Measurements from ENCODE around the gene KLK3.
A peak's percentile ranks its signal among the peaks of the same experiment; 100 is the strongest.

Gene KLK3

DNA sequence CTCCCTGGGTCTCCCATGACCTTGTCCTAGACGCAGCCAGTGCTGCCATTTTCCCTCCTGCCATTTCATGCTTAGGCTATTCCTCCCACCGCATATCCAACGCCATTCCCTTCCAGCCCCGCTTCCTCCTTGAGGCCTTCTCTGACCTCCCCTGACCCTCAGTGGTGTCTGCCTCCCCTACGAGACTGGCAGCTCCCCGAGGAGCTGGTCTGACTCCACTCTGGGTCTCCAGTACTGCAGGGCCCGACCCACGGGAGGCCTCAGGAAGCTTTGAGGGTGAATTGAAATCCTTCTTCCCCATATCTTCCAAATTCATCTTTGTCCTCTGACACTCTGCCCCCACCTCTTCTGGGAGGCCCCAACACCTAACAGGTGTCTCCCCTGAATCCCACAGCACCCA, 22.0 kb upstream of the KLK3 start:
- no peak for DNase-seq

DNA sequence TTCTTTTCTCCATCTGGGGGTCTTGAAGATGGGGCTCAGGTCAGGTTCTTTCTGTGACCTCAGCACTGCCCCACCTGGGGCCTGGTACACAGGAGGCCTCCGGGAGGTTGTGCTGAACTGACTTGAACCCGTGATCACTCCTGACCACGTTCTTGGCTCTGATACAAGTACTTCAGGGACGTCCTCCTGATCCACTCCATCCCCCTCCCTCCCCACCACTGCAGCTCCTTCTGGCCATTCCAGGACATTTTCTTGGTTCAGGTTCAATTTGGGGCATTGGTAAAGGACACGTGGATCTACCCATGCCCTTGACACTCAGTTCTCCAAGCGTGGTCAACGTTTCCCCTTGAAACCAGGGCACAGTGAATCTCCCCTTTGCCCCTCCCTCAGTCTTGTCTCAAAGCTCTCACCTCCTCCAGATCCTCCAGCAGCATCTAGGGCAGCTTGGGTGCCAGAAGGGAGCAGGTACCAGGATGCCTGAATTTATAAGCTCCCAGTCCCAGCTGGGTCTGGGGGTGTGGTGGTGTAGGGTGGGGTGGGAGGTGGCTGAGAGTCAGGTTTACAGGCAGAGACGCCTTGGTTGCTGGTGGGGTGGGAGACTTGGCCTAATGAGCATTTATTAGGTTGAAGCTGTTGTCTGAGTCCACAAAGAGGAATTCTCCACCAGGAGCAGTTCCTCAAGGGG, 21.5 kb upstream of the KLK3 start, which contains the start of gene KLK15:
TSS of gene KLK15 (minus strand) at position 458 of the 685 bp plus-strand sequence. CDS start 2,082 bp downstream, outside the sequence.
- DNase-seq, result no peak

DNA sequence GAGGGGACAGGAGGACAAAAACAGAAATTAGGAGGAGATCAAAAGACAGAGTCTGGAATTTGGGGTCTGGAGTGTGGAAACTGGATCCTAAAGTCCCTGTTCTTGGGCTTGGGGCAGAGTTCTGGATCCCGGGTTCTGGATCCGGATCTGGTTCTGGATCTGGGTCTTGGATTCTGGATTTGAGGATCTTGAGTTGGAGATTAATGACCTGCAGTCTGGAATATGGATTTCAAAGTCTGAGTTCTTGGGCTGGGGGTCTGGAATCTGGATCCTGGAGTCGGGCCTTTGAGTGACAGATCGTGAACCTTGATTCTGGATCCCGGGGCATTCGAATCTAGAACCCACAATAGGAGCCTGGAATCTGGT, 20.9 kb upstream of the KLK3 start:
- no peak for DNase-seq

DNA sequence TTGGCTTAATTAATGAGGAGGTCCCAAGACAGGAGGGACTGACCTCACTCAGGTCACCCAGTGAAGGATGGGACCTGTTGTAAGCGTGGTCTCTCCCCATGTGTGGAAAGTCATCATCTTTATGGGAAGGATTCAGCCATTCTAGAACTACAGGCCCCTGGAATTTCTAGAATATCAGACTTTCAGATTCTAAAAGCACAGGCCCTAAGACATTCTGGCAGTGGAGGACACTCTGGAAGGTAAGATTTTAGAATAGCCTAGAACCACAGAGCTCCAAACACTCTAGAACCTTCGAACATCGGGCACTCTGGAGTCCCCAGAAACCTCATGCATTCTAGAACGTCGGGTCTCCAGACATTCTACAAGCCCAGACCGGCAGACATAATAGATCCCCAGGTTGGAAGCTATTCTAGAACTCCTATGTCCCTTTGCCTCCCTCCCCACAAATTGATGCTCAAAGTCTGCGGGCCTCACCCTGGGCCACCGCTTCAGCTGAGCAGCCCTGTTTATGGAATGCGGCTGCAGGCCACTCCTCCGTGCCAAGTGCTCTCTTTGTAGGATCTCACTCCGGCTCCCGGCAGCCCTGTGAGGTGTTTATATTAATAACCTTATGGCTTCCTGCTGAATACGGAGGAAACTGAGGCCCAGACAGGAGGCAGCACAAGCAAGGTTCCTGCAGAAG, 19.5 kb upstream of the KLK3 start:
- DNase-seq, result no peak

DNA sequence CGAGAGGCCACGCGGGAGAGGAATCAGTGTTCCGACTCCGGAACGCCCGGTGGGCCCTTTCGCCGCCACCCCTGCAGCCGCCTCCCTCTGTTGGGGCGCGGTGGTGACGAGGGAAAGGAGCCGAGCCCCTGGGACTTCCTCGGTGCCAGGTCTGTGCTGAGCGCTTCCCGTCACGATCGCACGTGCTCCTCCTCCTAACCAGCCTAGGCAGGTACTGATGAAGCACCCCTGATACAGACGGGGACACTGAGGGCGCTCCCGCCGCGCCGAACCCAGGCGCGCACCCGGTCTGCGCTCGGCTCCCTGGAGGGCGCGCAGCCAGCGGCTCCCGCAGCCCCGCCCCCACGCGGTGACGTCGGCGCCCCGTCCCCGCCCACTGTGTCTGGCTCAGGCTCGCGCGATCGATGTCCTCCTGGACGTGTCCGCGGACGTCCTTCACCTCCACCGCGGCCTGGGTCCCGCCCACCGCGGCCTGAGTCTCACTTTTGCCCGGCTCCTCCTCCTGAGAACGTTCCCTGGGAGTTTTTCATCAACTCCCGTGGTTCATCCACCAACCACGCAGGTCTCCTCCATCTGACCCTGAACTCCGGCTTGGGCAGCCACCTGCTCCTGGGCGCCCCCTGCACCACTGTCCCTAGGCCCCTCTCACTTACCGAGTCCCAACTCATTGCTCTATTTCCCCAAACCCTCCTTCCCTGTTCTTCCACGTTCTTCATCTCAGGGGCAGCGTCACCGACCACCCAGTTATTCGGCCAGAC, 18.8 kb upstream of the KLK3 start:
- peak; percentile 77 for DNase-seq

DNA sequence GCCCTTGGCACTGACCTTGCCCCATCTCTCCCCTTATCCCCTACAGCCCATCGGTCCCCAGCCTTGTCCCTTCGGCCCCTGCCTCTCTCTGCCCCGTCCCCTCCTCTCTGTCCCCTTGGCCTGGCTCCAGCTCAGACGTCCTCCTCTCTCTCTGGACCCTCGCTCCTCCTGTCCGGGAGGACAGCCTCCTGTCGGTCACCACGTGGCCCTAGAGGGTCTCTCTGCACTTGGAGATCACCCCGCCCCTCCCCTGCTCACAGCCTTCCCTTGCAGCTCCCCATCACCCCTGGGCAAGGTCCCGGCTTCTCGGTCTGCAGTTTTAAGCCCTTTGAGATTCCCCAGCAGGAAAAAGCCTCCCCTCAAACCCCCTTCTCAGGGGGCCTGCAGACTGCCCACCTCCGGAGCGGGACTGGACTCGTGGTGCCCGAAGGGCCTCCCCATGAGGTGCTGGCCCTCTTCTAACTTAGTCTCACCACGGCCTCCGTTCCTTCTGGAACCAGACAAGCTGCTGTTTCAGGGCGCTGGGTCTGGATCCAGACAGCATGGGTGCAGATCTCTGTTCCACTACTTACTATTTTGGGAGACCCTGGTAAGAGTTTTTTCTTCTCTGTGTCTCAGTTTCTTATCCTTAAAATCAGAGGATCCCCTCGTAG, 18.0 kb upstream of the KLK3 start:
- no peak for DNase-seq

DNA sequence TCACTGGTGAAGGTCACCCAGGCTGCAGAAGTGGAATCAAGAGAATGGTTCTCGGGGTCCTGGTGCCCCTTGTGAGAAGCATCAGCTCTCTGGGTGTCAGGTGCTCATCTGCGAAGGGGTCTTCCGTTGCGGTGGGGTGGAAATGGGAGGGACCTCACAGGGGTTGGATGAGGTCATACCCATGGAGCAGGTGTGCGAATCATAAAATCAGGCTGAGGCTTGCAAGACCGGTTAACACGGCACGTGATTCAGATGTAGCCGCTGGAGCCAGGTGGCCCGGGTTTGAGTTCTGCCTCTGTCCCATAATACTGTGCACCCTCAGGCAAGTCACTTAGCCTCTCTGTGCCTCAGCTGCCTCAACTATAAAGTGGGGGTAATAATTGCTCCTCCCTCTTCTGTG, 17.4 kb upstream of the KLK3 start:
- DNase-seq, result no peak

DNA sequence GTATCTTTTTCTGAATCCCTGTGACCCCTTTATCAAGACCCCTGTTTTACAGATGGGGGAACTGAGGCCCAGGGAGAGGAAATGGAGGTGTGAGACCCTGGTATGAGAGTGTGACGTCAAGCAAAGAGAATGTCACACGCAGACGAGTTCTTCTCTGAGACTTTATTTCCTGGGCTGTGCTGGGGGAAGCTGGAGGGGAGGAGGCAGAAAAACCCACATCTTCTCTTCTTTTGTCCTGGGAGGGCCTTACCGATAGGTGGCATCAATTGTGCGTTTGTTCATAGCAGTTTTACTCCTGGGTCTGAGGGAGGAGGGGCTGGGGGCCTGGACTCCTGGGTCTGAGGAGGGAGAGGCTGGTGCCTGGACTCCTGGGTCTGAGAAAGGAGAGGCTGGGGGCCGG, 16.5 kb upstream of the KLK3 start:
- DNase-seq, result no peak

DNA sequence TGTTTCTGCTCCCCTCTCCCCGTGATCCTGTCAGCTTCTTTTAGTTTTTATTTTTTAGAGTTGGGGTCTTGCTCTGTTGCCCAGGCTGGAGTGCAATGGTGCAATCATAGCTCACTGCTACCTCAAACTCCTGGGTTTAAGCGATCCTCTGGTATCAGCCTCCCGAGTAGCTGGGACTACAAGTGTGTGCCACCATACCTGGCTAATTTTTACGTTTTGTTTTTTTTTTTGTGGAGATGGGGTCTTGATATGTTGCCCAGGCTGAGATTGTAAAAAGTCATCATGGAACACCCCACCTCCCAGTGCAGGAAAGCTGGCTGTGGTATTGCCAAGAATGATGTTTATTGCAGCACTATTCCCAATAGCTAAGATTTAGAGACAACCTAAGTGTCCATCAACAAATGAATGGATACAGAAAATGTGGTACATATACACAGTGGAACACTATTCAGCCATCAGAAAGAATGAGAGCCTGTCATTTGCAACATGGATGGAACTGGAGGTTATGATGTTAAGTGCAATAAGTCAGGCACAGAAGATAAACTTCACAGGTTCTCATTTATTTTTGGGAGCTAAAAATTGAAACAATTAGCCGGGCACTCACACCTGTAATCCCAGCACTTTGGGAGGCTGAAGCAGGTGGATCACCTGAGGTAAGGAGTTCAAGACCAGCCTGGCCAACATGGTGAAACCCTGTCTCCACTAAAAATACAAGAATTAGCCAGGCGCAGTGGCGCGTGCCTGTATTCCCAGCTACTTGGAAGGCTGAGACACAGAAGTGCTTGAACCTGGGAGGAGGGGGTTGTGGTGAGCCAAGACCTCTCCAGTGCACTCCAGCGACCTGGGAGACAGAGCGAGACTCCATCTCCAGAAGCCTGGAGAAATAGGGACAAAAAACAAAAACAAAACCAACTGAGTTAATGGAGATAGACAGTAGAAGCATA, 14.7 kb upstream of the KLK3 start:
- DNase-seq, result no peak

DNA sequence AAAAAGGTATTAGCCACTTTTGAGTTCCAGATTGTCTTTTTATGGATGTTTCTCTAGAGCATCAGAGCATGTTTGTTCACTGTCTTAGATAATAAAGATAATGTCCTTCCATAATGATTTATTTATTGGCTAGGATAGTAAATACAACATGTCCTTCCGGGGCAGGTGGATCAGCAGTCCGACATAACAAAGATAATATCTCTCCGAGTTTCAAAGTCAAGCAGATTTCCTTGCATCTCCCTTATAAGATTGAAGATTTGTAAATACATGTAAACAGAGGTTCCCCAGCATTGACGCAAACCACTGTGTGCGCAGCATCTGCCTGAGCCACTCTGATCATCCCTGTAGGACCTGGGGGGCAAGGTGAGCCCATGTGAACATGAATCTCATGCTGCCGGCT, 12.6 kb upstream of the KLK3 start:
- DNase-seq, result no peak

DNA sequence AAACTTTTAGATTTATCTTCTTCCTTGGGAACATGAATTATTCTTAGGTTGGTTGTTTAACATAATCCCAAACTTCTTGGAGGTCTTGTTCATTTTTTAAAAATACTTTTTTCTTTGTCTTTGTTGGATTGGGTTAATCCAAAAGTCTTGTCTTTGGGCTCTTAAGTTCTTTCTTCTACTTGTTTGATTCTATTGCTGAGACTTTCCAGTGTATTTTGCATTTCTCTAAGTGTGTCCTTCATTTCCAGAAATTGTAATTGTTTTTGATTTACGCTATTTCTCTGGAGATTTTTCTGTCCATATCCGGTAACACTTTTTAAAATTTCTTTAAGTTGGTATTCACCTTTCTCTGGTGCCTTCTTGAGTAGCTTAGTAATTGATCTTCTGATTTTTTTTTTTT, 11.5 kb upstream of the KLK3 start:
- no peak for DNase-seq

DNA sequence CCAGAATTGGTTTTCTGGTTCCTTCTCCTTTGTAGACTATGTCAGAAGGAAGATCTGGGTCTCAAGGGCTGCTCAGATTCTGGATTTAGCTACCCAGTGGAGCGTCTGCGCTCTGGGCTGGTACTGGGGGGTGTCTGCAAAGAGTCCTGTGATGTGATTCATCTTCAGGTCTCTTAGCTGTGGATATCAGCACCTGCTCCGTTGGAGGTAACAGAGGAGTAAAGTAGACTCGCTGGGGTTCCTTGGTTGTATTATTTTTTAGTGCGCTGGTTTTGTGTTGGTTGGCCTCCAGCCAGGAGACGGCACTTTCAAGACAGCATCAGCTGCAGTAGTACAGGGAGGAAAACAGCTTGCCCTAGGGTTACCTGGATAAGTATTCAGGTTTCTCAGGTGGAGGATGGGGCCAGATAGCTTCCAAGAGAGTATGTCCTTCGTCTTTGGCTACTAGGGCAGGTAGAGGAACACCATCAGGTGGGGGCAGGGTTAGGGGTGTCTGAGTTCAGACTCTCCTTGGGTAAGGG, 11.0 kb upstream of the KLK3 start:
- DNase-seq, result no peak

DNA sequence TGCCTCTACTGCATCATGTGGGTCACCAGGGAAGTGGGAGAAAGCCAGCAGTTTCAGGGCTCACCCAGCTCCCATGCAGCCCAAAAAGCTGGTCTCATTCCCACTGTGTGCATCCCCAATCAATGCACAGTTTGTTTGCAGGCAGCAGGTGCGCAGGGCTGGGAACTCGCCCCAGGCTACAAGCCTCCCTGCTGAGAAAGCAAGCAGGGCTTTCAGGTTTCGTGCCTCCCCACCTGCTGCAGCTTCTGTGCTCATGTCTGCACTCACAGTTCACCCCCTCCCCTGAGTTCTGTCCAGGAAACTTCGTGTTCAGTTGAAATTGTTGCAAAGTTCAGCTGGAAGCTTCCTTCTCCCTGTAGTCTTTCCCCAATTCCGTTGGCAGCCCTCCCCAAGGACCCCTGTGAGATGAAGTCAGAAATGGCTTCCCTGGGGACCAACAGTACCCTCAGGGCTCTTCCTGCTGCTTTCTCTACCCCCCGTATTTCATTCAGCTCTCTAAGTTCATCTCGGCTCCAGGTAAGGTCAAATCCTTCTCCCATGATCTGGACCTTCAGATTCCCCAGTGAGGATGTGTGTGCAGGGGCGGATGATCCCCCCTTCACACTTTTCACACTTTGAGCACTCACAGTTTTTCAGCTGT, 10.3 kb upstream of the KLK3 start:
- DNase-seq, result no peak

DNA sequence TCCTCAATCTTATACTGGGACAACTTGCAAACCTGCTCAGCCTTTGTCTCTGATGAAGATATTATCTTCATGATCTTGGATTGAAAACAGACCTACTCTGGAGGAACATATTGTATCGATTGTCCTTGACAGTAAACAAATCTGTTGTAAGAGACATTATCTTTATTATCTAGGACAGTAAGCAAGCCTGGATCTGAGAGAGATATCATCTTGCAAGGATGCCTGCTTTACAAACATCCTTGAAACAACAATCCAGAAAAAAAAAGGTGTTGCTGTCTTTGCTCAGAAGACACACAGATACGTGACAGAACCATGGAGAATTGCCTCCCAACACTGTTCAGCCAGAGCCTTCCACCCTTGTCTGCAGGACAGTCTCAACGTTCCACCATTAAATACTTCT, 4.0 kb upstream of the KLK3 start:
- no peak for DNase-seq

DNA sequence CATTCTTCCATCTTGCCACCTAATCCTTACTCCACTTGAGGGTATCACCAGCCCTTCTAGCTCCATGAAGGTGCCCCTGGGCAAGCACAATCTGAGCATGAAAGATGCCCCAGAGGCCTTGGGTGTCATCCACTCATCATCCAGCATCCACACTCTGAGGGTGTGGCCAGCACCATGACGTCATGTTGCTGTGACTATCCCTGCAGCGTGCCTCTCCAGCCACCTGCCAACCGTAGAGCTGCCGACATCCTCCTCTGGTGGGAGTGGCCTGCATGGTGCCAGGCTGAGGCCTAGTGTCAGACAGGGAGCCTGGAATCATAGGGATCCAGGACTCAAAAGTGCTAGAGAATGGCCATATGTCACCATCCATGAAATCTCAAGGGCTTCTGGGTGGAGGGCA, 3.1 kb upstream of the KLK3 start:
- no peak for DNase-seq

DNA sequence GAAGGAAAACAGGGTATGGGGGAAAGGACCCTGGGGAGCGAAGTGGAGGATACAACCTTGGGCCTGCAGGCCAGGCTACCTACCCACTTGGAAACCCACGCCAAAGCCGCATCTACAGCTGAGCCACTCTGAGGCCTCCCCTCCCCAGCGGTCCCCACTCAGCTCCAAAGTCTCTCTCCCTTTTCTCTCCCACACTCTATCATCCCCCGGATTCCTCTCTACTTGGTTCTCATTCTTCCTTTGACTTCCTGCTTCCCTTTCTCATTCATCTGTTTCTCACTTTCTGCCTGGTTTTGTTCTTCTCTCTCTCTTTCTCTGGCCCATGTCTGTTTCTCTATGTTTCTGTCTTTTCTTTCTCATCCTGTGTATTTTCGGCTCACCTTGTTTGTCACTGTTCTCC, 2.7 kb downstream of the KLK3 start:
- no peak for DNase-seq

DNA sequence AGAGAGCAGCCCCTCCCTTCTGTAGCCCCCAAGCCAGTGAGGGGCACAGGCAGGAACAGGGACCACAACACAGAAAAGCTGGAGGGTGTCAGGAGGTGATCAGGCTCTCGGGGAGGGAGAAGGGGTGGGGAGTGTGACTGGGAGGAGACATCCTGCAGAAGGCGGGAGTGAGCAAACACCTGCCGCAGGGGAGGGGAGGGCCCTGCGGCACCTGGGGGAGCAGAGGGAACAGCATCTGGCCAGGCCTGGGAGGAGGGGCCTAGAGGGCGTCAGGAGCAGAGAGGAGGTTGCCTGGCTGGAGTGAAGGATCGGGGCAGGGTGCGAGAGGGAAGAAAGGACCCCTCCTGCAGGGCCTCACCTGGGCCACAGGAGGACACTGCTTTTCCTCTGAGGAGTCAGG, 4.2 kb downstream of the KLK3 start:
- no peak for DNase-seq

DNA sequence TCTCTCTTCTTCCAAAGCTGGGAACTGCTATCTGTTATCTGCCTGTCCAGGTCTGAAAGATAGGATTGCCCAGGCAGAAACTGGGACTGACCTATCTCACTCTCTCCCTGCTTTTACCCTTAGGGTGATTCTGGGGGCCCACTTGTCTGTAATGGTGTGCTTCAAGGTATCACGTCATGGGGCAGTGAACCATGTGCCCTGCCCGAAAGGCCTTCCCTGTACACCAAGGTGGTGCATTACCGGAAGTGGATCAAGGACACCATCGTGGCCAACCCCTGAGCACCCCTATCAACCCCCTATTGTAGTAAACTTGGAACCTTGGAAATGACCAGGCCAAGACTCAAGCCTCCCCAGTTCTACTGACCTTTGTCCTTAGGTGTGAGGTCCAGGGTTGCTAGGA, 5.1 kb downstream of the KLK3 start:
- DNase-seq, result no peak

DNA sequence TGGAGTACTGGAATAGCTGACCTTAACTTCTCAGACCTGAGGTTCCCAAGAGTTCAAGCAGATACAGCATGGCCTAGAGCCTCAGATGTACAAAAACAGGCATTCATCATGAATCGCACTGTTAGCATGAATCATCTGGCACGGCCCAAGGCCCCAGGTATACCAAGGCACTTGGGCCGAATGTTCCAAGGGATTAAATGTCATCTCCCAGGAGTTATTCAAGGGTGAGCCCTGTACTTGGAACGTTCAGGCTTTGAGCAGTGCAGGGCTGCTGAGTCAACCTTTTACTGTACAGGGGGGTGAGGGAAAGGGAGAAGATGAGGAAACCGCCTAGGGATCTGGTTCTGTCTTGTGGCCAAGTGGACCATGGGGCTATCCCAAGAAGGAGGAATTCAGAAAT, 6.3 kb downstream of the KLK3 start:
- no peak for DNase-seq

DNA sequence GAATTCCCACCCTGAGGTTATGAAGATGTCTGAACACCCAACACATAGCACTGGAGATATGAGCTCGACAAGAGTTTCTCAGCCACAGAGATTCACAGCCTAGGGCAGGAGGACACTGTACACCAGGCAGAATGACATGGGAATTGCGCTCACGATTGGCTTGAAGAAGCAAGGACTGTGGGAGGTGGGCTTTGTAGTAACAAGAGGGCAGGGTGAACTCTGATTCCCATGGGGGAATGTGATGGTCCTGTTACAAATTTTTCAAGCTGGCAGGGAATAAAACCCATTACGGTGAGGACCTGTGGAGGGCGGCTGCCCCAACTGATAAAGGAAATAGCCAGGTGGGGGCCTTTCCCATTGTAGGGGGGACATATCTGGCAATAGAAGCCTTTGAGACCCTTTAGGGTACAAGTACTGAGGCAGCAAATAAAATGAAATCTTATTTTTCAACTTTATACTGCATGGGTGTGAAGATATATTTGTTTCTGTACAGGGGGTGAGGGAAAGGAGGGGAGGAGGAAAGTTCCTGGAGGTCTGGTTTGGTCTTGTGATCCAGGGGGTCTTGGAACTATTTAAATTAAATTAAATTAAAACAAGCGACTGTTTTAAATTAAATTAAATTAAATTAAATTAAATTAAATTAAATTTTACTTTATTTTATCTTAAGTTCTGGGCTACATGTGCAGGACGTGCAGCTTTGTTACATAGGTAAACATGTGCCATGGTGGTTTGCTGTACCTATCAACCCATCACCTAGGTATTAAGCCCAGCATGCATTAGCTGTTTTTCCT, 7.0 kb downstream of the KLK3 start:
- no peak for DNase-seq

DNA sequence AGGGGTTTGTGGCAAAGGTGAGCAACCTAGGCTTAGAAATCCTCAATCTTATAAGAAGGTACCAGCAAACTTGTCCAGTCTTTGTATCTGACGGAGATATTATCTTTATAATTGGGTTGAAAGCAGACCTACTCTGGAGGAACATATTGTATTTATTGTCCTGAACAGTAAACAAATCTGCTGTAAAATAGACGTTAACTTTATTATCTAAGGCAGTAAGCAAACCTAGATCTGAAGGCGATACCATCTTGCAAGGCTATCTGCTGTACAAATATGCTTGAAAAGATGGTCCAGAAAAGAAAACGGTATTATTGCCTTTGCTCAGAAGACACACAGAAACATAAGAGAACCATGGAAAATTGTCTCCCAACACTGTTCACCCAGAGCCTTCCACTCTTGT, 14.8 kb downstream of the KLK3 start:
- DNase-seq, result no peak
